KMS-11 (cell line): ENCODE measurements around the gene SCG2.

ENCODE experiments used
- H2AFZ ChIP-seq: fragments of 200-600 bp; sonication (generic); 2 replicates; pipeline ENCODE4 v1.6.1; 2016; ENCODE audit warnings: antibody characterized with exemption, mixed run types, low read depth
- H3K27ac ChIP-seq: fragments of 200-600 bp; sonication (generic); 2 replicates; pipeline ENCODE4 v1.6.1; 2016; ENCODE audit warnings: mild to moderate bottlenecking, mixed run types
- H3K27me3 ChIP-seq: fragments of 200-600 bp; sonication (generic); 2 replicates; pipeline ENCODE4 v1.6.1; 2017; ENCODE audit warnings: mild to moderate bottlenecking, low read depth, mixed run types, moderate library complexity; ENCODE audit not compliant: insufficient read depth
- H3K36me3 ChIP-seq: fragments of 200-600 bp; sonication (generic); 2 replicates; pipeline ENCODE4 v1.6.1; 2017; ENCODE audit warnings: mild to moderate bottlenecking, mixed run types; ENCODE audit not compliant: insufficient read depth
- H3K4me1 ChIP-seq: fragments of 200-600 bp; sonication (generic); 2 replicates; pipeline ENCODE4 v1.6.1; 2016; ENCODE audit warnings: mild to moderate bottlenecking, low read depth, mixed run types; ENCODE audit not compliant: poor library complexity, severe bottlenecking
- H3K4me2 ChIP-seq: fragments of 200-600 bp; sonication (generic); 2 replicates; pipeline ENCODE4 v1.7.0; 2016; ENCODE audit warnings: mild to moderate bottlenecking, mixed run types
- H3K4me3 ChIP-seq: fragments of 200-600 bp; sonication (generic); IDR thresholded peaks from 2 replicates; pipeline ENCODE4 v1.6.1; 2017; ENCODE audit warnings: low read depth, low read length, mixed read lengths; ENCODE audit not compliant: insufficient read depth
- H3K79me2 ChIP-seq: fragments of 200-600 bp; sonication (generic); 2 replicates; pipeline ENCODE4 v1.6.1; 2016; ENCODE audit warnings: low read depth, mixed run types; ENCODE audit not compliant: insufficient read depth
- H3K9ac ChIP-seq: fragments of 200-600 bp; sonication (generic); 2 replicates; pipeline ENCODE4 v1.6.1; 2016; ENCODE audit warnings: mild to moderate bottlenecking, mixed run types
- H4K20me1 ChIP-seq: fragments of 200-600 bp; sonication (generic); 2 replicates; pipeline ENCODE4 v1.6.1; 2016; ENCODE audit warnings: mild to moderate bottlenecking, mixed run types; ENCODE audit not compliant: insufficient read depth
- TF ChIP-seq, protein P1 (sequence below): fragments of 200-600 bp; sonication (generic); conservative IDR thresholded peaks from 2 replicates; pipeline ENCODE4 v1.6.1; 2017; ENCODE audit warnings: low read depth, mild to moderate bottlenecking, antibody characterized with exemption, low read length, moderate library complexity, mixed read lengths

SCG2 gene

DNA sequence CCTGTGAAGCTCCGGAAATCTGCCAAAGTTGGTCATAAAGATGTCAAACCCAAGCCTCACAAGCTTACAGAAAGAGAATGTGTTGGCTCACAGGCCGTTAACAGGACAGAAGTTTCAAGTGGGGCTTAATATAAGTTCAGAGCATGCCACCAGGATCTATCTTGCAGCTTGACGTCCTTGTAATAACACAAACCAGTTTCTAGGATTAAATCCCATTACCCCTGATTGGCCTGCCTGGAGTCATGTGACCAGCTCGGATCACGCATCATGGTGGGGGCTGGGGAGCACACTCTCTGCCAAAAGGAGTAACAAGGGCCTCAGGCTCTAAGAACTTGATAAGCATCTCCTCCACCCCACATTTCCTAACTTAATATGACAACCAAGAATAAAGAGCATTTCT is 38.9 kb upstream of the SCG2 start:
- TF ChIP-seq, protein P1, sequence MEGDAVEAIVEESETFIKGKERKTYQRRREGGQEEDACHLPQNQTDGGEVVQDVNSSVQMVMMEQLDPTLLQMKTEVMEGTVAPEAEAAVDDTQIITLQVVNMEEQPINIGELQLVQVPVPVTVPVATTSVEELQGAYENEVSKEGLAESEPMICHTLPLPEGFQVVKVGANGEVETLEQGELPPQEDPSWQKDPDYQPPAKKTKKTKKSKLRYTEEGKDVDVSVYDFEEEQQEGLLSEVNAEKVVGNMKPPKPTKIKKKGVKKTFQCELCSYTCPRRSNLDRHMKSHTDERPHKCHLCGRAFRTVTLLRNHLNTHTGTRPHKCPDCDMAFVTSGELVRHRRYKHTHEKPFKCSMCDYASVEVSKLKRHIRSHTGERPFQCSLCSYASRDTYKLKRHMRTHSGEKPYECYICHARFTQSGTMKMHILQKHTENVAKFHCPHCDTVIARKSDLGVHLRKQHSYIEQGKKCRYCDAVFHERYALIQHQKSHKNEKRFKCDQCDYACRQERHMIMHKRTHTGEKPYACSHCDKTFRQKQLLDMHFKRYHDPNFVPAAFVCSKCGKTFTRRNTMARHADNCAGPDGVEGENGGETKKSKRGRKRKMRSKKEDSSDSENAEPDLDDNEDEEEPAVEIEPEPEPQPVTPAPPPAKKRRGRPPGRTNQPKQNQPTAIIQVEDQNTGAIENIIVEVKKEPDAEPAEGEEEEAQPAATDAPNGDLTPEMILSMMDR = no peak
- Histone ChIP-seq H4K20me1 (no peaks in the 10 kb centered on the region), H3K27me3 (no peaks in the 10 kb centered on the region), H3K27ac (no peak overlapping the region), H3K4me2 (no peak overlapping the region), H3K4me1 (no peaks in the 10 kb centered on the region), H3K79me2 (no peaks in the 10 kb centered on the region), H3K4me3 (no peak overlapping the region), H3K9ac (no peak overlapping the region), H3K36me3 (no peaks in the 10 kb centered on the region), H2AFZ (no peak overlapping the region)

- Histone ChIP-seq H3K9ac (no peak overlapping the region), H3K4me2 (no peak overlapping the region), H3K36me3 (no peaks in the 10 kb centered on the region), H3K4me1 (peaks cover 9% of the 10 kb centered on the region), H2AFZ (no peak overlapping the region), H3K79me2 (no peaks in the 10 kb centered on the region), H4K20me1 (no peaks in the 10 kb centered on the region), H3K27ac (no peak overlapping the region), H3K27me3 (no peaks in the 10 kb centered on the region), H3K4me3 (no peak overlapping the region)
- TF ChIP-seq, protein P1 = no peak
Measured at GRCh38 chr2:223635080-223635479, 32.9 kb upstream of the SCG2 start.

DNA sequence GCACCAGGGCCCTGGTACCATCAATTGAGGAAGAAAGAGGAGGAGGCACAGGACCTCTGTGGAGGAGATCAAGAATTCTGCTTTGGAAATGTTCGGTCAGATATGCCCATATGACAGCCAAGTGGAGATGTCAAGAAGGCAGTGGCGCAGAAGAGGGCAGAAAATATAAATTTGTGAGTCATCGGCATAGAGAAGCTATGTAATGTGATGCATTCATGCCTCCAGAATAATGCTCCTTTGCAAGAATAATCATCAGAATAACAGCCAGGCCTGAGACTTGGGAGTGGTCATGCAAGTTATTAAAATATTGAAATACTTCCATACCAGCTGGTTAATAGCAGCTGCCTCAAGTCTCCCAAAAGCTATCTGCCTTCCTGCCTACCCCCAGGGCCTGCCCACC is 32.1 kb upstream of the SCG2 start:
- Histone ChIP-seq H3K79me2 (no peaks in the 10 kb centered on the region), H3K4me2 (no peak overlapping the region), H3K4me3 (no peak overlapping the region), H3K4me1 (peaks cover 9% of the 10 kb centered on the region), H3K27ac (no peak overlapping the region), H2AFZ (no peak overlapping the region), H4K20me1 (no peaks in the 10 kb centered on the region), H3K9ac (no peak overlapping the region), H3K36me3 (no peaks in the 10 kb centered on the region), H3K27me3 (no peaks in the 10 kb centered on the region)
- TF ChIP-seq, protein P1 = no peak

DNA sequence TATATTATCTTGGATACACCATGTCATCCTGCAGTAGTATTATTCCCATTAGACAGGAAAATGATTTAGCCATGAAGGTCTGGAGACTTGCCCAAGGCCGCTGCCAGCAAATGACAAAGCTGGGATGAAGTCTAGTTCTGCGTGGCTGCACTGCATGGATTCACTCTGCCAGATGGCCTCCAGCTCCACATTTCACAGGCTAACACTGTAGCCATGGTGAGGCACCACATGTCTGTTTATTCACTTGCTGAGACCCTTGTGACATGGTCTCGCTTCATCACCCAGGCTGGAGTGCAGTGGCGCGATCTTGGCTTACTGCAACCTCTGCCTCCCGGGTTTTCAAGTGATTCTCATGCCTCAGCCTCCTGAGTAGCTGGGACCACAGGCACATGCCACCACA is 31.5 kb upstream of the SCG2 start:
- no peaks in the 10 kb centered on the region for H3K79me2 ChIP-seq
- no peaks in the 10 kb centered on the region for H3K27me3 ChIP-seq
- H3K4me2 ChIP-seq = no peak overlapping the region
- H3K9ac ChIP-seq = no peak overlapping the region
- no peaks in the 10 kb centered on the region for H3K36me3 ChIP-seq
- no peak overlapping the region for H3K27ac ChIP-seq
- H3K4me1 ChIP-seq = peaks cover 9% of the 10 kb centered on the region
- no peak overlapping the region for H3K4me3 ChIP-seq
- TF ChIP-seq, protein P1 = no peak
- no peaks in the 10 kb centered on the region for H4K20me1 ChIP-seq
- H2AFZ ChIP-seq = no peak overlapping the region
